DOHH2 (cell line): Measurements from ENCODE around the gene LHX5.

Experiments used
- EZH2phosphoT487 ChIP-seq: fragments of 200-600 bp; sonication (generic); IDR thresholded peaks from 2 replicates; pipeline ENCODE4 v1.6.1; 2017; ENCODE audit warnings: borderline replicate concordance, mild to moderate bottlenecking, antibody characterized with exemption, low read length, moderate library complexity, mixed read lengths
- TF ChIP-seq, protein P1 (sequence below): fragments of 200-600 bp; sonication (generic); IDR thresholded peaks from one replicate; pipeline ENCODE4 v1.5.1; 2014; ENCODE audit warnings: antibody characterized with exemption, mild to moderate bottlenecking, low read depth, low read length; ENCODE audit not compliant: poor library complexity, severe bottlenecking

DNA sequence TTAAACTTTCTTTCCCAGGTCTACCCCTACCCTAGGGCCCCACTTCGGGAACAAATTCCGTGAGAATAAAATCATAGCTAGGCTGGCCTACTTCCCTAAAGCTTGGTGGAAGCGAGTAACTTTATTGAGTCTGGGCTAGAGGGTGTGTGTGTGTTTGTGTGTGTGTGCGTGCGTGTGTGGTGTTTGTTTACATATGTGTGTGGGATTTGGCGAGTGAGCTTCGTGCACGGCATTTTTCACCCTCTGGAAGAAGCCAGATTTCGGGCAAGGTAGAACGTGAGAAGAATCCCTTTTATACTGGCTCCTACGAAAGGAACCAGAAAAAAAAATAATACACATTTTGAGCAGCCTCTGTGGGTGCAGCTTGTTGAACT, 7.5 kb upstream of the LHX5 start:
- TF ChIP-seq, protein P1, sequence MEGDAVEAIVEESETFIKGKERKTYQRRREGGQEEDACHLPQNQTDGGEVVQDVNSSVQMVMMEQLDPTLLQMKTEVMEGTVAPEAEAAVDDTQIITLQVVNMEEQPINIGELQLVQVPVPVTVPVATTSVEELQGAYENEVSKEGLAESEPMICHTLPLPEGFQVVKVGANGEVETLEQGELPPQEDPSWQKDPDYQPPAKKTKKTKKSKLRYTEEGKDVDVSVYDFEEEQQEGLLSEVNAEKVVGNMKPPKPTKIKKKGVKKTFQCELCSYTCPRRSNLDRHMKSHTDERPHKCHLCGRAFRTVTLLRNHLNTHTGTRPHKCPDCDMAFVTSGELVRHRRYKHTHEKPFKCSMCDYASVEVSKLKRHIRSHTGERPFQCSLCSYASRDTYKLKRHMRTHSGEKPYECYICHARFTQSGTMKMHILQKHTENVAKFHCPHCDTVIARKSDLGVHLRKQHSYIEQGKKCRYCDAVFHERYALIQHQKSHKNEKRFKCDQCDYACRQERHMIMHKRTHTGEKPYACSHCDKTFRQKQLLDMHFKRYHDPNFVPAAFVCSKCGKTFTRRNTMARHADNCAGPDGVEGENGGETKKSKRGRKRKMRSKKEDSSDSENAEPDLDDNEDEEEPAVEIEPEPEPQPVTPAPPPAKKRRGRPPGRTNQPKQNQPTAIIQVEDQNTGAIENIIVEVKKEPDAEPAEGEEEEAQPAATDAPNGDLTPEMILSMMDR: no peak
- no peak for TF ChIP-seq EZH2phosphoT487
